ENCODE data around the gene PTGIS.

DNA sequence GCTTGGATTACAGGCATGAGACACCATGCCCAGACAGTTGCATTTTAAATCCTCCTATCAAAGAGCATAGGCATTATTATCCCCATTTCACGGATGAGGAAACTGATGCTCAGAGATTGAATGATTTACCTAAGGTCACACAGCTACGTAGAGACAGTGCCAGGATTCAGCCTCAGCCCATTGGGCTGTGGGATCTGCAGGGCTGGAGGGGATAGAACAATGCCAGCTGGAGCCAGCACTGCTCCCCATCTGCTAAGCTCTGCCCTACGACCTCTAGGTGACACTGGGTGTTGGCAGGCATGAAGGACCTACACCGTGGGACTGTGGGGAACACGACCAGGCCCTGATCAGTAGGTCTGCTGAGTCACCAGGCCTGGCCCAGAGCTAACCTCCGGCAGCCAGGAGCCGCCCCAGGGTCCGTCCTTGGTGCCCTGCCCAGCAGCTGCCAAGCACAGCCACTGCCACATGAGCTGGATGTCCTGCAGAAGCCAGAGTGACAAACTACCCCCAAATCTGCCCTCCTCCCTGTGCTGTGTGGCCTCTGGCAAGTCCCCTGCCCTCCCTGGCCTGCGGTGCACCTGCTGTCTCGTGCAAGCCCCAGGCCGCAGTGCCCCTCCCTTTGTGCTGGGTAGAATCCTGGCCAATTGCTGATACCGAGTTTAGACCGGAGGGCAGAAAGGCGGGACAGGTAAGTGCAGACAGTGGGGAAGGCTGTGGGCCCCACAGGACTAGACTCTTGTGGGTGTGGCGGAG is 47.6 kb upstream of the PTGIS start:
- TF ChIP-seq CTCF (conservative IDR thresholded peaks at IDR 0.05) (no peak; the same call in 1 of the 2 replicates), EZH2 (IDR thresholded peaks at IDR 0.05; ENCODE audit: low read depth) (no peak)

Measured in PC-9 (cell line).